ENCODE measurements around the gene MXRA8.

The MXRA8 gene

DNA sequence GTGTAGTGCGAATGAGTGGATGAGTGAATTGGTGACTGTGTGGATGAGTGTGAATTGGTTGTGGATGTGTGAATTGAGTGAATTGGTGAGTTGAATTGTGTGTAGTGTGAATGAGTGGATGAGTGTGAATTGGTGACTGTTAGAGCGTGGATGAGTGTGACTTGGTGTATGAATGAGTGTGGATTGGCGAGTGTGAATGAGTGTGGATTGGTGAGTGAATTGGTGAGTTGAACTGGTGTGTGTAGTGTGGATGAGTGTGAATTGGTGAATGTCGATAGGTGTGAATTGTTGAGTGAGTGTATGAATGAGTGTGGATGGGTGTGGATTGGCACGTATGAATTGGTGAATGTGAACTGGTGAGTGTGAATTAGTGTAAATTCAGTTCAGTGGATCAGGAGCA is 9.0 kb upstream of the MXRA8 start:
- no peak for DNase-seq (ENCODE audit: low read depth, low spot score)

- no peak for DNase-seq (ENCODE audit: low read depth, low spot score)
Observed at GRCh38 chr1:1366699-1367066, 8.3 kb upstream of the MXRA8 start.

DNA sequence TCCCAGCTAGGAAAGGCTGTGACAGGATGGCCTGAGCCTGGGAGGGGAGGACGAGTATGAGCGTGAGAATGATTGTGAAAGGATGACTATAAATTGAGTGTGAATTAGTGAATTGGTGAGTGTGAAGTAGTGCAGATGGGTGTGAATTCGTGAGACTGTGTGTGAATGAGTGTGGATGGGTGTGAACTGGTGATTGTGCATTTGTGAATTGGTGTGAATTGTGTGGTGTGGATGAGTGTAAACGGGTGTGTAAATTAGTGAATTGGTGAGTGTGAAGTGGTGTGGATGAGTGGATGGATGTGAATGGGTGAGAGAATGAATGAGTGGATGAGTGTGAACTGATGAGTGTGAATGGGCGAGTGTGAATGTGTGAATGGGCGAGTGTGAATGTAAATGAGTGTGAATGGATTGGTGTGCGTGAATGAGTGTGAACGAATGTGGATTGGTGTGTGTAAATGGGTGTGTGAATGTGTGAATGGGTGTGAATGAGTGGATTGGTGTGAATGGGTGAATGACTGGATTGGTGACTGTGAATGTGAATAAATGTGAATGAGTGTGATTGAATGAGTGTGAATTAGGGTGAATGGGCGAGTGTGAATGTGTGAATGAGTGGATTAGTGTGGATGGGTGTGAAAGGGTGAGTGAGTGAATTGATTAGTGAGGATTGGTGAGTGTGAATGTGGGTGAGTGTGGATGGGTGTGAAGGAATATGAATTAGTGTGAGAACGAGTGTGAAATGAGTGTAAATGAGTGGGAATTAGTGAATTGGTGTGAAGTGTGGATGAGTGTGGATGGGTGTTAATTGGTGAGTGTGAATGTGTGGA is 7.7 kb upstream of the MXRA8 start:
- no peak for DNase-seq (ENCODE audit: low read depth, low spot score)

- DNase-seq (ENCODE audit: low read depth, low spot score) = no peak
Observed at GRCh38 chr1:1364266-1364665, 5.9 kb upstream of the MXRA8 start.

GRCh38 chr1:1361982-1362423 is 3.6 kb upstream of the MXRA8 start:
- DNase-seq (ENCODE audit: low read depth, low spot score) = no peak

GRCh38 chr1:1361233-1361981 is 3.1 kb upstream of the MXRA8 start:
- no peak for DNase-seq (ENCODE audit: low read depth, low spot score)

- no peak for DNase-seq (ENCODE audit: low read depth, low spot score)
Observed at GRCh38 chr1:1360506-1361169, 2.3 kb upstream of the MXRA8 start.

GRCh38 chr1:1359664-1360468 is 1.5 kb upstream of the MXRA8 start:
- no peak for DNase-seq (ENCODE audit: low read depth, low spot score)

DNA sequence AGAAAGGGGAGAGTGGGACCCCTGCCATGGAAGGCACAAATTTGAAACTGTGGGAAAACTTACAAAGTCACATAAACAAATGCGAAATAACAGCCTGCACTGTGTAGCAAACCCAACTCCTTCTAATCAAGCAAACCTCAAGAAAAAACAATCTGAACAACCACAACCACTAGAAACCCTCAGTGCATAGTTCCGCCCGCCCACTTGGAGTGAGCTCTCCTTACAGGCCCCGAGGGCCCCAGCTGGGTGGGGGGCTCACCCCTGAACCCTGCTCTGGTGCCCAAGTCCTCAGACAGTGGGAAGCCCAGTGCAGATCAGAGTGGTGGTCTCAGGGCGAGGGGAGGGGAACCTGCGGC is 931 bp upstream of the MXRA8 start:
- DNase-seq (ENCODE audit: low read depth, low spot score) = no peak

- no peak for DNase-seq (ENCODE audit: low read depth, low spot score)
Observed at GRCh38 chr1:1357871-1358432, 403 bp downstream of the MXRA8 start.

- DNase-seq (ENCODE audit: low read depth, low spot score) = no peak
Observed at GRCh38 chr1:1356796-1357401, 1.5 kb downstream of the MXRA8 start.

DNA sequence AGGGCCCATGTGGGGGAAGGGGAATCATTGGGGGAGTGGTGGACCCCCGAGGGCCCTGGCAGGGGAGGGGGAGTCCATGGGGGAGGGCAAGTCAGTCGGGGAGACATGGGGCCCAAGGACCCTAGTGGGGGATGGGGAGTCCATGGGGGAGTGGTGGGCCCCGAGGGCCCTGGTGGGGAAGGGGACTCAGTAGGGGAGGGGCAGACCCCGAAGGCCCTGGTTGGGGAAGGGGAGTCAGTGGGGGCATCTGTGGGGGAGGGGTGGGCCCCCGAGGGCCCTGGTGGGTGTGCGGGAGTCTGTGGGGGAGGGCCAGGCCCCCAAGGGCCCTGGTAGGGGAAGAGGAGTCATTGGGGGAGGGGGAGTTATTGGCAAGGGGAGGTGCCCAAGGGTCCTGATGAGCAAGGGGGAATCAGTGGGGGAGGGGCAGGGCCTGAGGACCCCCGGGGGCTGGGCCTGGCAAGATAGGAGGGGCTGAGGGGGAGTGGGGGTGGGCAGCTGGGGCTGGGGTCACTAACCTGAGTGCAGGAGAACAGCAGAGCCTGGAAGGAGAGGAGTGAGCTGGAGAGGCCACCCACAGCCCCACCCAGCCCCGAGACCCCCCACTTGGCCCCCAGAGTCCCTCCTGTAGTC is 2.1 kb downstream of the MXRA8 start:
- DNase-seq (ENCODE audit: low read depth, low spot score) = no peak

DNA sequence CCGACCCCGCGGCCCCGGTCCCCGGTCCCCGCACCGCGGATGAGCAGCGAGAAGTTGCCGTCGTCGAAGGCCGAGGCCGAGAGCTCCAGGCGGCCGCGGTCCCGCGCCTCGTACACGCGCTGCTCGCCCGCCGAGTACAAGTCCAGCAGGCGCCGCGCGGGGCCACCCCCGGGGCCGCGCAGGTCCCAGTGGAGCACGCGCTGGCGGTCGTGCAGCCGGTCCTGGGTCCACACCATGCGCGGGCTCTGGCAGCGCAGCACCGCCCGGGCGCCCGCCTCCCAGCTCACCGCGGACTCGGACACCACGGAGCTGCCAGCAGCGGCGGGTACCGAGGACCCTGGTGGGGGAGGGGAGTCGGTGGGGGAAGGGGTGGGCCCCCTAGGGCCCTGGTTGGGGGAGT is 2.9 kb downstream of the MXRA8 start:
- DNase-seq (ENCODE audit: low read depth, low spot score) = no peak

DNA sequence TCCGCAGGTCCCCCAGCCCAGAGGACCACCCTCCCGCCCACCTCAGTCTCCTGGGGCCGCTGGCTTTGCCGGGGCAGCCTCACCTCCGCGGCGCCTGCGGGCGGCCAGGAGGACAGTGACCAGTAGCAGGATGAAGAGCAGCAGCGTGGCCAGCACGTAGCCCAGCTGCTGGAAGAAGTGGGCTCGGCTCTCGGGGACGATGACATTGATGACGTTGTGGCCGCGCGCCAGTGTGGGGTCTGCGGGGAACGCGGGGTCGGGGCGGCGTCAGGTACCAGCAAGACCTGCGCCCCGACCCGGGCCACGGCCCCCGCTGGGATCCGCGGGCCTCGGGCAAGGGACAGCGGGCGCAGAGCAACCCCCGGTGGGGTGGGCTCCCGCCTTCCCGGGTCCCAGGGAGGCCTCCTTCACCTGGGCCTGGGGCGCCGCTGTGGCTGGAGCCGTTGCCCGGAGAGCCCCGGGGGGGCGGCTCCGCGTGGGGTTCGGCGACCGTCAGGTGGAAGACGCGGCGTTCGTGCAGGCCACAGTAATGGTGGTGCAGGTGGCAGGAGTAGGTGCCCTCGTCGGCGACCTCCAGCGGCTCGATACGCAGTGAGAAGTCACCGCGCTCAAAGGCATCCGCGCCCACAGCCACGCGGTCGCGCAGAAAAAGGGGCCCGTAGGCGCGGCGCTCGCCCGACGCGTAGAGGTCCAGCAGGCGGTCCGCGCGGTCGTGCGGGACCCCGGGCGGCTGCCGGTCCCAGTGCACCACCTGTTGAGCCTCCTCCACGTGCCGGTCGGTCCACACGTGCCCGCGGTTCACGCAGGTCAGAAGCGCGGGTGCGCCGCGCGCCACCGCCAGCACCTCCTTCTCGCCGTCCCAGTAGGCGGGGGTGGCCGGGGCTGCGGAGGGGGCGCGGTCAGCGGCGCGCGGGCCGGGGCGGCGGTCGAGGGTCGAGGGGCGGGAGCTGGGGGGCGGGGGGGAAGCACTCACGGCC is 3.8 kb downstream of the MXRA8 start:
- no peak for DNase-seq (ENCODE audit: low read depth, low spot score)

GRCh38 chr1:1353389-1354151 is 4.8 kb downstream of the MXRA8 start:
- DNase-seq (ENCODE audit: low read depth, low spot score) = no peak

GRCh38 chr1:1352786-1353388 is 5.5 kb downstream of the MXRA8 start:
- DNase-seq (ENCODE audit: low read depth, low spot score) = no peak

DNA sequence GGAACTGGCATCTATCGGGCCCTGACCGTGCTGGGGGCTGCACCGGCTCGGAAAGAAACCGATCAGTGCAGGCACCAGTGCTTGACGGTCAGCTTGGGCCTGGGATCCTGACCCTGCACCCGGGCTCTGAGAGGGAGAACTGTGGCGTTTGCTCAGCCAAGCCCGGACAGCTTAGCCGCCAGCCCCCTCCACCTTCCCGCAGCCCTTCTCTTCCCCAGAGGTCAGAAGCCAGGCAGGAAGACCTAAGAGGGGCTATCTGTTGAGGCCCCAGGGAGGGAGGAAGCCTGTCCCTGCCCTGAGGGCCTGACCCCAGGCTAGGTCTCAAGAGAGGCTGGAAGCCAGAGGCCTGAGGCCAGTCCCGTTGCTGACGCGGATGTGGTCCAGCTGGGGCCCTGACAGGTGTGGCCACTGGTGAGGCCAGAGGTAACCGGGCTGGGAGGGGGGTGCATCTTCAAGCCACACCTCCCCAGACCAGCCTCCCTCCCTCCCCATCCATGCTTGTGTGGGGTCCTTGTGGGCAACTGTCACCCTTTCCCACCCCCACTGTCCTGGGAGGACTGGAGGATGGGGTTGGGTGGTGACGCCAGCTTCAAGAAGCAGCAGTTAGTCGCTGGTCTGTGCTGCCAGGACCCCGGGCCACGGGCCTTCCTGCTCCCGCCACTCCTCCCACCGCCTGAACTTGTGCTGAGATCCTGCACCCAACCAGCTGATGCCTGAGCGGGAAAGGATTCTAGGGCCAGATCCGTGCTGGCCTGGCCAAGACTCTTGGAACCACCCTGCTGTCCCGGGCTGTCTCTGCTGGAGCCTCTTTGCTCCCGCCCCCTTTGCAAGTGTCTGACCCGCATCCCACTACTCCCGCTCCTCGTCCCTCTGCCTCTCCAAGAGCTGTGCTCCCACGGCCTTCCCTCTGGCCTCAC is 6.6 kb downstream of the MXRA8 start:
- no peak for DNase-seq (ENCODE audit: low read depth, low spot score)
